ENCODE measurements around the gene CAPZB. TPM values are rescaled to one million over a fixed set of nuclear protein-coding genes. Genes with fewer than 3 reads are reported as not detected.
"Not testable (repeated sequence)": the region's sequence is repeated elsewhere in the genome, so short reads cannot be mapped to it uniquely, and the experiment has no call there.

Gene CAPZB
- total RNA-seq, 4 donors from 2014 or later, result 84.7 to 124 (median 103) TPM

GRCh38 chr1:19505693-19506457 is 20.5 kb upstream of the CAPZB start:
- TF ChIP-seq CTCF (IDR thresholded peaks at IDR 0.05), result no peak
- no peak overlapping the region for H3K4me3 ChIP-seq (ENCODE audit: low read depth, poor library complexity, severe bottlenecking)
- 43 to 67% methylated on average over 11 of the region's 11 CpGs for WGBS, 2 donors
- no peak for DNase-seq (ENCODE audit: low spot score in 2 of 2)
- intact Hi-C loops (cut with DNase I; ENCODE audit: low total_unique reads), result no loop called here

GRCh38 chr1:19504796-19505692 is 19.7 kb upstream of the CAPZB start:
- H3K4me3 ChIP-seq (ENCODE audit: low read depth, poor library complexity, severe bottlenecking), result no peak overlapping the region
- intact Hi-C loops (cut with DNase I; ENCODE audit: low total_unique reads), result no loop called here
- 33 to 36% methylated on average over 6 of the region's 6 CpGs for WGBS, 2 donors
- no peak for DNase-seq (ENCODE audit: low spot score in 2 of 2)
- no peak for TF ChIP-seq POLR2A (IDR thresholded peaks at IDR 0.05)
- no peak for TF ChIP-seq CTCF (IDR thresholded peaks at IDR 0.05)

- WGBS, 2 donors, result 85 to 89% methylated on average over 6 of the region's 6 CpGs
- DNase-seq (ENCODE audit: low spot score in 2 of 2); intact Hi-C loops (cut with DNase I; ENCODE audit: low total_unique reads); H3K4me3 ChIP-seq (ENCODE audit: low read depth, poor library complexity, severe bottlenecking): not testable (repeated sequence)
These were observed 16.9 kb upstream of the CAPZB start for GRCh38 chr1:19502284-19502683.

- H3K4me3 ChIP-seq (ENCODE audit: low read depth, poor library complexity, severe bottlenecking); DNase-seq (ENCODE audit: low spot score in 2 of 2); intact Hi-C loops (cut with DNase I; ENCODE audit: low total_unique reads): not testable (repeated sequence)
- 84 to 100% methylated on average over 2 of the region's 2 CpGs for WGBS, 2 donors
These were observed 14.5 kb upstream of the CAPZB start for GRCh38 chr1:19499887-19500286.

GRCh38 chr1:19497443-19497842 is 12.1 kb upstream of the CAPZB start:
- H3K4me3 ChIP-seq (ENCODE audit: low read depth, poor library complexity, severe bottlenecking); intact Hi-C loops (cut with DNase I; ENCODE audit: low total_unique reads); DNase-seq (ENCODE audit: low spot score in 2 of 2): not testable (repeated sequence)
- WGBS, 2 donors, result 90 to 95% methylated on average over 4 of the region's 4 CpGs

- H3K4me3 ChIP-seq (ENCODE audit: low read depth, poor library complexity, severe bottlenecking), result no peak overlapping the region
- intact Hi-C loops (cut with DNase I; ENCODE audit: low total_unique reads), result no loop called here
- no peak for DNase-seq (ENCODE audit: low spot score in 2 of 2)
- TF ChIP-seq POLR2A (IDR thresholded peaks at IDR 0.05) (no peak), CTCF (IDR thresholded peaks at IDR 0.05) (no peak)
- WGBS, 2 donors, result 62 to 63% methylated on average over 1 of the region's 1 CpG
These were observed 11.2 kb upstream of the CAPZB start for GRCh38 chr1:19496527-19496874.

GRCh38 chr1:19495799-19496526 is 10.6 kb upstream of the CAPZB start:
- DNase-seq (ENCODE audit: low spot score in 2 of 2), result no peak
- H3K4me3 ChIP-seq (ENCODE audit: low read depth, poor library complexity, severe bottlenecking), result no peak overlapping the region
- intact Hi-C loops (cut with DNase I; ENCODE audit: low total_unique reads), result no loop called here
- TF ChIP-seq CTCF (IDR thresholded peaks at IDR 0.05), result no peak
- no peak for TF ChIP-seq POLR2A (IDR thresholded peaks at IDR 0.05)
- 36 to 58% methylated on average over 3 of the region's 3 CpGs for WGBS, 2 donors

All from lower leg skin (tissue), 4 donors.